ENCODE measurements around the gene LTA4H. TPM values are rescaled to one million over a fixed set of nuclear protein-coding genes. Genes with fewer than 3 reads are reported as not detected.

LTA4H gene
- total RNA-seq, 1 donor from 2014 or later, result 35.4 TPM

GRCh38 chr12:96049101-96049500 lies 13.7 kb upstream of the LTA4H start:
- Histone ChIP-seq H3K36me3 (no peaks in the 10 kb centered on the region), H3K27ac (replicated peaks) (no peak overlapping the region), H3K4me1 (peaks cover 34% of the 10 kb centered on the region), H3K4me3 (no peak overlapping the region), H3K27me3 (ENCODE audit: low read depth) (no peaks in the 10 kb centered on the region), H3K9me3 (replicated peaks) (no peaks in the 10 kb centered on the region)
- no peak for DNase-seq
- intact Hi-C loops (cut with micrococcal nuclease), result no loop called here
- TF ChIP-seq, protein P1, sequence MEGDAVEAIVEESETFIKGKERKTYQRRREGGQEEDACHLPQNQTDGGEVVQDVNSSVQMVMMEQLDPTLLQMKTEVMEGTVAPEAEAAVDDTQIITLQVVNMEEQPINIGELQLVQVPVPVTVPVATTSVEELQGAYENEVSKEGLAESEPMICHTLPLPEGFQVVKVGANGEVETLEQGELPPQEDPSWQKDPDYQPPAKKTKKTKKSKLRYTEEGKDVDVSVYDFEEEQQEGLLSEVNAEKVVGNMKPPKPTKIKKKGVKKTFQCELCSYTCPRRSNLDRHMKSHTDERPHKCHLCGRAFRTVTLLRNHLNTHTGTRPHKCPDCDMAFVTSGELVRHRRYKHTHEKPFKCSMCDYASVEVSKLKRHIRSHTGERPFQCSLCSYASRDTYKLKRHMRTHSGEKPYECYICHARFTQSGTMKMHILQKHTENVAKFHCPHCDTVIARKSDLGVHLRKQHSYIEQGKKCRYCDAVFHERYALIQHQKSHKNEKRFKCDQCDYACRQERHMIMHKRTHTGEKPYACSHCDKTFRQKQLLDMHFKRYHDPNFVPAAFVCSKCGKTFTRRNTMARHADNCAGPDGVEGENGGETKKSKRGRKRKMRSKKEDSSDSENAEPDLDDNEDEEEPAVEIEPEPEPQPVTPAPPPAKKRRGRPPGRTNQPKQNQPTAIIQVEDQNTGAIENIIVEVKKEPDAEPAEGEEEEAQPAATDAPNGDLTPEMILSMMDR (IDR thresholded peaks at IDR 0.05; ENCODE audit: borderline replicate concordance), result no peak

GRCh38 chr12:96048393-96048969 lies 13.1 kb upstream of the LTA4H start:
- H3K4me1 ChIP-seq, result peaks cover 30% of the 10 kb centered on the region
- TF ChIP-seq, protein P1 (IDR thresholded peaks at IDR 0.05; ENCODE audit: borderline replicate concordance), result no peak
- H3K4me3 ChIP-seq, result no peak overlapping the region
- H3K9me3 ChIP-seq (replicated peaks), result no peaks in the 10 kb centered on the region
- intact Hi-C loops (cut with micrococcal nuclease), result no loop called here
- H3K27ac ChIP-seq (replicated peaks), result no peak overlapping the region
- H3K36me3 ChIP-seq, result no peaks in the 10 kb centered on the region
- no peaks in the 10 kb centered on the region for H3K27me3 ChIP-seq (ENCODE audit: low read depth)
- DNase-seq, result no peak

DNA sequence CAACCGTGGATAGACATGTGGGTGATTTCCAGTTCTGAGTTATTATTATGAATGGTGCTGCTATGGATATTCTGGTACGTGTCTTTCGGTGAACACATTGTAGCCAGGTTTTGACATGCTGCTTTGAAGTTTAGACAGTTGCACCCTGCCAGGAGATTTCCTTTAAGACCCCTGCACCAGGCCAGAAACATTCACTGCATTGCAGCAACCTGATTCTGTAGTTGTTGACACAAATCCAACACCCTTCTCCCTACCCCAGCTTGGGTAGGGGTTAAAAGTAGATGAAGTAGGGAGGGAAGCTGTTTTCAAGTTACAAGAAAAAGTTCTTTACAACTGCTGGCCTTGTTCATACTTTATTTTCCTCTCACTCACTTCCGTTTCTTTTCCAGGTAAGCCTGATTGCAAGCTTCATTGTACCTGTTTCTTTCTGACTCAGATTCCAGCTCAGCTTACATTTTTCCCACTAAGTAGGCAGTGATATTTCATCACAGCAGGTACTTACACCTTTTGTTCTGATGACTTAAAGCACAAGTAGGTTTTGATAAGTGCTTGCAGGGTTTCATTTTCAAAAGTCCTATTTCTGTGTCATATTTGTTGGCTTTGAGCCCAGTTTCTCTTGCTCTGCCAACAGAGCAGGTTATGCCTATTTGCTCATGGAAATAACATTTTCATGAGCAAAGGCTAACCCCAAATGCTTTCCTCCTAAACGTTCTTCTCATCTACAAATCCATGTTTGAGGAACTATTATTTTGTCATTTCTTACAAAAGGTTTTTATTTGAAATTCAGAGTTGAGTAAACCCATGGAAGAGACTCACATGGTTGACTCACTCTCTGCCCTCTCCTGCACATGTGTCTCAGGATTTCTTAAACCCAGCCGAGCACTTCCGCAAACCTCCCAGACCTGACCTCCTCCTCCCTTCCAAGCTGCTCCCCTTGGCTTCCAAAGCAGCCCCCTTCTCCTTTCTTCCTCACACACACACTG lies 12.1 kb upstream of the LTA4H start:
- TF ChIP-seq, protein P1 (IDR thresholded peaks at IDR 0.05; ENCODE audit: borderline replicate concordance), result no peak
- H3K27me3 ChIP-seq (ENCODE audit: low read depth), result no peaks in the 10 kb centered on the region
- H3K27ac ChIP-seq (replicated peaks), result no peak overlapping the region
- no peaks in the 10 kb centered on the region for H3K9me3 ChIP-seq (replicated peaks)
- DNase-seq, result no peak
- H3K4me1 ChIP-seq, result peaks cover 20% of the 10 kb centered on the region
- no peak overlapping the region for H3K4me3 ChIP-seq
- intact Hi-C loops (cut with micrococcal nuclease), result no loop called here
- H3K36me3 ChIP-seq, result no peaks in the 10 kb centered on the region

DNA sequence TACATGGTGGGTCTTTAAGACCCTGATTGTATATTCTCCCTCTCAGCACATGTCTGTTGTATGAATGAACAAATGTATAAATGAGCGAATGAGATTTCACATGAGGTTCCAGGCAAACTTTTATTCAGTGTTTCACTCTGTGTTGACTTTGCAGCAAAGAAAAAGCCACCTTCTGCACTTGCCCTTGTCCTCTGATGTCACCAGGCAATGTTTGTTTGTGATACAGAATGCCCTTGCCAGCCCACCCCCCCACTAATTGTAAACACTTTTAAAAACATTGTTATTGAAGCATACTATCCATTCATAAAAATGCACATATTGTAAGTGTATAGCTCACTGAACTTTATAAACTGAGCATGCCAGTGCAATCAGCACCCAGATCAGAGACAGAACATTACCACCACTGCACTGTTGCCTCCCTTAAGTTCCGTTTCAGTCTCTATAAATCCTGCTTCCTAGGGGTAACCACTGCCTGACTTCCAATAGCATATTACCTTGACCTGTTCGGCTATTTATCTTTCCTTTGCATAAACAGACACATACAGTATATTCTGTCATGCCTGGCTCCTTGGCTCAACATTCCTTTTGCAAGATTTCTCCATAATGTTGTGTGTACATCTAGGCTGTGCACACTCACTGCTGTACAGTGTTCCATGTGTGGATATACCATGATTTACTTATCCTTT lies 11.3 kb upstream of the LTA4H start:
- no peaks in the 10 kb centered on the region for H3K9me3 ChIP-seq (replicated peaks)
- no peaks in the 10 kb centered on the region for H3K36me3 ChIP-seq
- intact Hi-C loops (cut with micrococcal nuclease), result no loop called here
- DNase-seq, result no peak
- TF ChIP-seq, protein P1 (IDR thresholded peaks at IDR 0.05; ENCODE audit: borderline replicate concordance), result no peak
- no peak overlapping the region for H3K27ac ChIP-seq (replicated peaks)
- H3K4me3 ChIP-seq, result no peak overlapping the region
- H3K4me1 ChIP-seq, result peaks cover 16% of the 10 kb centered on the region
- H3K27me3 ChIP-seq (ENCODE audit: low read depth), result no peaks in the 10 kb centered on the region

DNA sequence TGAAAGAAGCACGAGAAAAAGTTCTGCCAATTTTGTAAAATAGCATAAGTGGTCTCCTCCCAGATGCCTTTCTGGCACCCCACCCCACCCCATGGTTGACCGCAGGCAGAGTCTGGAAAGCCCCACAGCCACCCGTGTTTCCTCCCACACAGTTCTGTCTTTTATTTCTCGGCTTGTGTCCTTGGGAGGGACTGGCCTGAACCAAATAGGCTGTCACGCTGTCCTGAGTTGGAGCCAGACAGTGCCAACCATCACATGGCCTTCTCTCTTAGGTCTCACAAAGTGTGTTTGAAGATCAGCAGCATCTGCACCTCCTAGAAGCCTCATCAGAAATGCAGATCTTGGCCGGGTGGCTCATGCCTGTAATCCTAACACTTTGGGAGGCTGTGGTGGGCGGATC lies 10.2 kb upstream of the LTA4H start:
- no peaks in the 10 kb centered on the region for H3K36me3 ChIP-seq
- no peak for DNase-seq
- no peaks in the 10 kb centered on the region for H3K9me3 ChIP-seq (replicated peaks)
- intact Hi-C loops (cut with micrococcal nuclease), result no loop called here
- no peaks in the 10 kb centered on the region for H3K27me3 ChIP-seq (ENCODE audit: low read depth)
- H3K4me3 ChIP-seq, result no peak overlapping the region
- peaks cover 10% of the 10 kb centered on the region for H3K4me1 ChIP-seq
- H3K27ac ChIP-seq (replicated peaks), result no peak overlapping the region
- TF ChIP-seq, protein P1 (IDR thresholded peaks at IDR 0.05; ENCODE audit: borderline replicate concordance), result no peak
